Upper lobe of right lung (tissue), 1 donor: ENCODE measurements around the gene AMMECR1. TPM values are rescaled to one million over a fixed set of nuclear protein-coding genes. Genes with fewer than 3 reads are reported as not detected.
A peak's percentile ranks its signal among the peaks of the same experiment; 100 is the strongest.

Source experiments
- ATAC-seq: fragments of 200-7000 bp; cut with Tn5 transposase; one replicate; pipeline ENCODE4 v1.9.1; 2020; ENCODE audit warnings: mild to moderate bottlenecking, moderate library complexity
- DNase-seq: peaks from one replicate; pipeline ENCODE4 v3.0.0-alpha.2; 2020
- H3K27ac ChIP-seq: fragments of 200-600 bp; one replicate; pipeline ENCODE4 v1.8.0; 2022
- H3K27me3 ChIP-seq: fragments of 200-600 bp; one replicate; pipeline ENCODE4 v1.8.0; 2022; ENCODE audit warnings: mild to moderate bottlenecking
- H3K36me3 ChIP-seq: fragments of 200-600 bp; one replicate; pipeline ENCODE4 v1.8.0; 2022
- H3K4me1 ChIP-seq: fragments of 200-600 bp; one replicate; pipeline ENCODE4 v1.8.0; 2022
- H3K4me3 ChIP-seq: fragments of 200-600 bp; one replicate; pipeline ENCODE4 v1.8.0; 2022; ENCODE audit warnings: mild to moderate bottlenecking
- H3K9me3 ChIP-seq: fragments of 200-600 bp; one replicate; pipeline ENCODE4 v1.8.0; 2022
- CTCF ChIP-seq: fragments of 200-600 bp; IDR thresholded peaks from one replicate; pipeline ENCODE4 v1.8.0; 2022; ENCODE audit warnings: antibody characterized with exemption
- intact Hi-C: fragments of 100-400 bp; cut with DNase I; formaldehyde crosslinking; loops from one replicate; pipeline ENCODE4 v1.11.0; 2022
- total RNA-seq: library from RNA; stranded (reverse); fragmentation: NEBNext Ultra II Directional; extraction: Animal tissue kit (Norgen Biotek cat#: 25700); gene quantifications from one replicate; pipeline ENCODE4 v1.2.1, GENCODE V29; 2021
- donor health status: DM: no; HTN: yes; CAD: no; lungs with severe emphysema.

AMMECR1 gene
- total RNA-seq, 1 donor from 2014 or later = 6.1 TPM

- DNase-seq = no peak
- TF ChIP-seq CTCF = no peak
- intact Hi-C loops = loop anchor here (10.0 kb wide), 1 partner anchor 262 kb away; no protein-coding TSS in a partner anchor
- no peaks in the 10 kb centered on the region for H3K36me3 ChIP-seq
- H3K27me3 ChIP-seq = no peaks in the 10 kb centered on the region
- ATAC-seq = no peak
- no peaks in the 10 kb centered on the region for H3K4me1 ChIP-seq
- no peak overlapping the region for H3K4me3 ChIP-seq
- H3K27ac ChIP-seq = no peak overlapping the region
- no peaks in the 10 kb centered on the region for H3K9me3 ChIP-seq
Measured at GRCh38 chrX:110153244-110153643, 164.6 kb downstream of the AMMECR1 start.

- no peaks in the 10 kb centered on the region for H3K9me3 ChIP-seq
Measured at GRCh38 chrX:110146521-110146920, 171.4 kb downstream of the AMMECR1 start.

GRCh38 chrX:110145854-110146253 lies 172.0 kb downstream of the AMMECR1 start:
- Histone ChIP-seq H3K4me1 (no peaks in the 10 kb centered on the region), H3K4me3 (no peak overlapping the region), H3K27ac (no peak overlapping the region), H3K9me3 (no peaks in the 10 kb centered on the region), H3K36me3 (no peaks in the 10 kb centered on the region), H3K27me3 (no peaks in the 10 kb centered on the region)
- DNase-seq (no peak), ATAC-seq (peak; percentile 76)
- intact Hi-C loops = no loop called here
- TF ChIP-seq CTCF = peak; percentile 51

More at GRCh38 chrX:110146521-110146920, 171.4 kb downstream of the AMMECR1 start:
- H3K4me3 ChIP-seq = no peak overlapping the region
- no peak overlapping the region for H3K27ac ChIP-seq
- ATAC-seq (peak; percentile 83), DNase-seq (no peak)
- no peaks in the 10 kb centered on the region for H3K36me3 ChIP-seq
- H3K27me3 ChIP-seq = no peaks in the 10 kb centered on the region
- peak; percentile 56 for TF ChIP-seq CTCF
- intact Hi-C loops = no loop called here
- H3K4me1 ChIP-seq = no peaks in the 10 kb centered on the region

- intact Hi-C loops = no loop called here
- DNase-seq (no peak), ATAC-seq (no peak)
- Histone ChIP-seq H3K36me3 (no peaks in the 10 kb centered on the region), H3K27ac (no peak overlapping the region), H3K27me3 (no peaks in the 10 kb centered on the region), H3K9me3 (no peaks in the 10 kb centered on the region), H3K4me1 (no peaks in the 10 kb centered on the region), H3K4me3 (no peak overlapping the region)
- TF ChIP-seq CTCF = no peak
Measured at GRCh38 chrX:110145311-110145710, 172.6 kb downstream of the AMMECR1 start.

Other genes starting within 250 kb of the AMMECR1 start
- not detected for gene RTL9, start 40.8 kb upstream of the AMMECR1 start, total RNA-seq